SU-DHL-6 (cell line): ENCODE data around the gene FAP.

ENCODE experiments used
- CTCF ChIP-seq: fragments of 200-600 bp; sonication (generic); IDR thresholded peaks from one replicate; pipeline ENCODE4 v1.5.1; 2017; ENCODE audit warnings: antibody characterized with exemption, mild to moderate bottlenecking, low read length, moderate library complexity; ENCODE audit not compliant: insufficient read depth, poor library complexity, severe bottlenecking
- EZH2phosphoT487 ChIP-seq: fragments of 200-600 bp; sonication (generic), shearing (Covaris generic); conservative IDR thresholded peaks from 2 replicates; pipeline ENCODE4 v1.6.1; 2018; ENCODE audit warnings: mild to moderate bottlenecking, antibody characterized with exemption, low read length, moderate library complexity, mixed read lengths

- no peak for TF ChIP-seq CTCF
- TF ChIP-seq EZH2phosphoT487, result no peak
These were observed 12.5 kb downstream of the FAP start for GRCh38 chr2:162230761-162231160.
